GM18520 (cell line): ENCODE data around the gene SLC25A45.

Experiments used
- ATAC-seq: cut with Tn5 transposase; IDR thresholded peaks from one replicate; pipeline ENCODE4 v1.9.1; 2021; ENCODE audit not compliant: unreplicated experiment

The SLC25A45 gene

DNA sequence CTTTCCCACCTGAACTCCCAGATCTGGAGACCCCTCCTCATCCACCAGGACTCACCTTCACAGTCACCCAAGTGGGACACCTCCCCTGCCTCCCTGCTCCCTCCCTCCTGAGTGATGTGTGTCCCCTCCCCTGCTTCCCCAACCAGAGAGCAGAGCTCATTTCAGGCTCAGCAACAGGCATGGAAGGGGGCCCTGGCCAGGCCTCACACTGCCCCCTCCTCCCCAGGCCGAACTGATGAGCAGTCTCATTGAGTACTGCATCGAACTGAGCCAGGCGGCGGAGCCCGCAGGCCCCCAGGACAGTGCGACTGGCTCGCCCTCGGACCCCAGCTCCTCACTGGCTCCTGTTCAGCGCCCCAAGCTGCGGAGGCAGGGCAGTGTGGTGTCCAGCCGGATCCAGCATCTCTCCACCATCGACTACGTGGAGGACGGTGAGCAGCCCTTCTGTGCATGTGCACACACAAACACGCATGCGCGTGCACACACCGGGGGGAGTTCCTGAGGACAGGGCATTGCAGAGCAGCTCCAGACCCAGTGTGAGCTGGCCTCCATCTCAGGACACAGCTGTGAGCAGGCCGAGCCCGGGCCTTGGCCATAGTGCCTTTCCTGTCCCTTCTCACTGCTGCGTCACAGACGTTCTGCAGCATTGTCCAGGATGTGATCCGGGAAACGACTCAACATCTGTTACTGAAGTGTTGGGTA lies 22.3 kb upstream of the SLC25A45 start:
- ATAC-seq: no peak

DNA sequence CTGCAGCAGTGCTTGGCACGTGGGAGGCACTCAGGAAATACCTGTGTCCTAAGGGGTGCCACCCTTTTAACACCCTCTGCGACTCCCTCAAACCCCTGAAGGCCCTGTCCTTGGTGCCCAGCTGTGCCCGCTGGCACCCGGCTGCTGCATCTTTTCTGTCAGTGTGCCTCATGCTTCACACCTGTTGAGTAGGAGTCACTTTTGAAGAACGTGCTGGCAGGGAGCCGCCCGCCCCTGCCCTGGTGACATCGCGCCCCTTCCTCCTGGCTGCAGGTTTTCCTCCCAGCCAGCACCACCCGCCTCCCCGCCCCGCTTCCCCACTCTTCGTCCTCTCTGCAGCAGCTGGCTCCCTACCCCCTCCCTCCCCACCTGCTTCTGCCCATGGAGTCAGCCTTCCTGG lies 21.8 kb upstream of the SLC25A45 start:
- ATAC-seq: no peak

DNA sequence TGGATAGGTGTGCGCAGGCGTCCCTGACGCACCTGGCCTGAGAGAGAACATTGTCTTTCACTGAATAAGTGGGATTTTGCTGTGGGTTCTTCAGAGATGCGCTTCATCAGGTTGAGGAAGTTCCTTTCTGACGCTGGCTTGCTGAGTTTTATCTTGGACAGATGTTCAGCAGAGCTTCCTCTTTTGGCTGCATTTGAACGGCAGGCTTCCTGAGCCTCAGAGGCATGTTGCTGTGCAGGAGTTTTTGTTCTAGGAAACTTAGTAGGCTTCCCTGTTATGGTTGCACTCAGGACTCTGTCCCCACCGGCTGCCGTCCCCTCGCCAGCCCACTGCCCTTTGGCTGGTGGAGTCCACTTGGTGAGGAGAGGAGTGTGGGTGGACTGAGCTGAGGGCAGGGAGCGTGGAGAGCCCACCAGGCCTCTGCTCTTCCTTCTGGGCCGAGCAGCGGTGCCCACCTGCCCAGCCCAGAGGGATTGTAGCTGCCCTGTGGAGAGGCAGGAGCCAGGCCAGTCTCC lies 21.2 kb upstream of the SLC25A45 start:
- no peak for ATAC-seq

DNA sequence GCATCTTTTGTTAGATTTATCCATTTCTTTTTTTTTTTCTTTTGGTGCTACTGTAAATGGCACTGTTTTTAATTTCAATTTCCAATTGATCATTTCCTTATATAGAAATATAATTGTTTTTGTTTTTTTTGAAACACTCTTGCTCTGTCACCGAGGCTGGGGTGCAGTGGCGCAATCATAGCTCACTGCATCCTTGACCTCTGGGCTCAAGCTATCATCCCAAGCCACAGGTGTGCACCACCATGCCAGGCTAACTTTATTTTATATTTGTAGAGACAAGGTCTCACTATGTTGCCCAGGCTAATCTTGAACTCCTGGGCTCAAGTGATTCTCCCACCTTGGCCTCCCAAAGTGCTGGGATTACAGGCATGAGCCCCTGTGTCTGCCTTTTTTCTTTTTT lies 20.3 kb upstream of the SLC25A45 start:
- ATAC-seq: no peak

DNA sequence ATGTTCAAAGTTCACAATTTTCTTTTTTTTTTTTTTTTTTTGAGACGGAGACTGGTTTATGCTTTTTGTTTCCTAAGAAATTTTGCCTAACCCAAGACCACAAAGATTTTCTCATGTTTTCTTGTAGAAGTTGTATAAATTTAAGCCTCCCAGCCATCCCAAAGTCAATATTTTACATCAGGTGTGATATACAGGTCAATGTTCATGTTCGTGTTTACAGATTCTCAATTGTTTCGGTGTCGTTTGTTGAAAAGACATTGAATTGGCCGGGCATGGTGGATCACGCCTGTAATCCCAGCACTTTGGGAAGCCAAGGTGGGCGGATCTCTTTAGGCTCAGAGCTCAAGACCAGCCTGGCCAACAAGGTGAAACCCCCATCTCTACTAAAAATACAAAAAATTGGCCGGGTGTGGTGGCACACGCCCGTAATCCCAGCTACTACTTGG lies 19.4 kb upstream of the SLC25A45 start:
- ATAC-seq: no peak

DNA sequence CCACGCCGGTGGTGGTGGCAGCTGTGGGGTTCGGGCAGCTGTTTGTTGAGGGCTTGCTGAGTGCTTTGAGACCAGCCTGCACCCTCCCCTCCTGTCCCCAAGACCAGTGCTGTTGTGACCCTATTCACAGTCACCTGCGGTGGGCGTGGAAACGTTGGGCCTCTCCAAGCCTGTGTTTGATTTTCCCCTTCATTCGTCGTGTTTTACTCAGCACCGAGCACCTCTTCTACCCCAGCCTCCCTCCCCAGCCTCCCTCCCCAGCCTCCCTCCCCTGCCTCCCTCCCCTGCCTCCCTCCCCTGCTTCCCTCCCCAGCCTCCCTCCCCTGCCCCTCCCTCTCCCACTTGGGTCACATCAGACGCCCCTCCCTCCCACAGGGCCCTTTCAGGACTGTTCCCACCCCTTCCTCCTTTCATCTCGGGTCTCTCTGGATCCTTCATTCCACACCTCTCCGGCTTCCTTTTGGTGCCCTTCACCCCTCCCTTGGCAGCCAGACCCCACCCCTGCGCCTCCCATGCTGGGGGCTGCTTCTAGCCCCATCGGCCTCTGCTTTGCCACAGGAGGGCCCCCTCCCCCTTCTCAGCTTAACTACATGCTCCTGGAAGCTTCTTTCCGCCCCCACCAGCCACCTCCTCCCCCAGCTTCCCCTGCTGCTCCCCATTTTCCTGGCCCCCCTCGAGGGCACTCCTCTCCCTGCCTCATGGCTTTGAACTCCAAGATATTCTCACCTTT lies 18.8 kb upstream of the SLC25A45 start:
- ATAC-seq: no peak

DNA sequence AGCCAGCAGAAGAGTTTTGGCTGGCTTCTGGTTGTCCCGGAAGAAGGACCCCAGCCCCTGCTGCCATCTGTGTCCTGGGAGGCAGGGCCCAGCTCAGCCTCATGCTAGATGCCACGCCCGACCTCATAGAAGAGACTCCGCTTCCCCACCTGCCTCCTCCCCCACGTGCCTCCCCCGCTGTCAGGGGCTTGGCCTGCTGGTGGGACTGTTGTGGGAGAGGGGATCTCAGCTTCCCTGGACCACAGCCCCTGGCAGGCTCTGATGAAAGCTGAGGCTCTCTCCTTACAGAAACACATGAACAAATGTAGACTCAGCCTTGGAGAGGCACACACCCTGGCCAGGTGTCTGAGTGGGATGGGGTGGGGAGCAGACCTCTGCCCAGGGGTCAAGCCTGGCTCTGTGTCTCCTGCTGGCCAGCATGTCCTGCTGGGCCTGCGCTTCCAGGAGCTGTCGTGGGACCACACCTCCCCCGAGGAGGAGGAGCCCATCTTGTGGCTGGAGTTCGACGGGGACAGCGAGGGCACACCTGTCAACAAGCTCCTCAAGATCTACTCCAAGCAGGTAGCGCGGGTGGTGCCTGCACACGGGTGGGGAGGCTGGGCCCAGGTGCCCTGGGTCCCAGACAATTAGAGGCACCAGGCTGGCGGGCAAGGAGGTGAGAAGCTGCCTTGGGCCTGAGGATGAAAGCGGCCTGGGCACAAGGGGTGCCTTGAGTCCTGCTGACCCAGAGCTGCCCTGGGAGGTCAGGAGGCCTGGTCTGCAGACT lies 18.0 kb upstream of the SLC25A45 start:
- no peak for ATAC-seq

DNA sequence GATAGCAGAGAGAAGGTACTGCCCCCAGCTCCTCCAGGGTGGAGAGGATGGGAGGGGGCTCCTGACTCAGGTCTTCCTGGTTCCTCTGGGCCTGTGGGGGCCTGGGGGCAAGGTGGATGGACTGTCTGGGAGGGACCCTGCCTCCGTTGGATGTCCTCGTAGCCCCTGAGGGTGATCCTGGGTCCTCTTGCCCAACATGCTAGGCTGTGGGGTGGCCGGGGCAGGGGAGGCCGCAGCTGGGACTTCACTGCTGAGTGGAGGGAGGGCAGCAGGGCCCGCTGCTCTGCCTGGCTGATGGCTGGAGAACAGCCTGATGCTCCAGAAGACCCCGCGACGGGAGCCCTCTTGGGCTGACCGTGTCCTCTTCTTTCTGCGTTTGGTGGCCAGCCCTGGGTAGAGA lies 17.4 kb upstream of the SLC25A45 start:
- ATAC-seq: no peak

DNA sequence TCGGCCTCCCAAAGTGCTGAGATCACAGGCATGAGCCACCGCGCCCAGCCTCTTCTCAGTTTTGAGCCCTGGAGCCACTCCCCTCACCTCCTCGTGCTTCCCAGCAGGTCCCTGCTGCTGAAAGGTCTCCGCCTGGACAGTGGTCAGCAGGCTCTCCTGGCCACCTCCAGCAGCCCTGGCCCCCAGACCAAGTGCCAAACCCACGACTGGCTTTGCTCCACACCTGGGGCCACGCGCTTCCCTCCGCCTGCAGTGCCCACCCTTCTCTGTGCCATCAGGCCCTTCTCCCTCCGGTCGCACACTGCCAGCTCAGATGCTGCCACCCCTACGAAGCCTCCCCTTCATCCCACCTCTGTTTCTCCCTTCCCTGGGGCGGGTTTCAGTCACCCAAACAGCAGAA lies 16.8 kb upstream of the SLC25A45 start:
- no peak for ATAC-seq

DNA sequence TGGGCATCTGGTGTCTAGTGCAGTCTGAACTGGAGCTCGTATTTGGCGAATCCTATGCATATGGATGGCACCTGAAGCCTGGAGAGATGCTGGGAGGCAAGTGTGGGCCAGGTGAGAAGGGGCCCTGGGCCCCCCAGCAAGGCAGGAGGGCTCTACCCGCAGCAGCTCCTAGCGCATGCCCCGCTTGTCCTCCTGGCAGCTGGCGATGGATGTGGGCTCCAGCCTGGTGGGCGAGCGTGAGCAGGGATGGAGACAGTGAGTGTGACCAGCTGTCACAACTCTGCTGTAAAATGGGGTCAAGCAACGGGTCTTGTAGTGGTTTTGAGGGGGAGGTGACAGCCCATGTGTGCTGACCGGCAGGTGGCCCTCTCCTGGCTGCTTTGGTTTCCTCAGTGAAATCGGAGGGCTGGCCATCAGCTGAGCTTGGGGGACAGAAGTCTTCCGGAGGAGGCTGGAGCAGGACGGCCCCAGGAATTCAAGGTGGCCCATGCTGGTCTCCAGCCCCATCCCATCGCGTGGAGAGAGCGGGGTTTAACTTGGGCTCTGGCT lies 16.0 kb upstream of the SLC25A45 start:
- no peak for ATAC-seq

DNA sequence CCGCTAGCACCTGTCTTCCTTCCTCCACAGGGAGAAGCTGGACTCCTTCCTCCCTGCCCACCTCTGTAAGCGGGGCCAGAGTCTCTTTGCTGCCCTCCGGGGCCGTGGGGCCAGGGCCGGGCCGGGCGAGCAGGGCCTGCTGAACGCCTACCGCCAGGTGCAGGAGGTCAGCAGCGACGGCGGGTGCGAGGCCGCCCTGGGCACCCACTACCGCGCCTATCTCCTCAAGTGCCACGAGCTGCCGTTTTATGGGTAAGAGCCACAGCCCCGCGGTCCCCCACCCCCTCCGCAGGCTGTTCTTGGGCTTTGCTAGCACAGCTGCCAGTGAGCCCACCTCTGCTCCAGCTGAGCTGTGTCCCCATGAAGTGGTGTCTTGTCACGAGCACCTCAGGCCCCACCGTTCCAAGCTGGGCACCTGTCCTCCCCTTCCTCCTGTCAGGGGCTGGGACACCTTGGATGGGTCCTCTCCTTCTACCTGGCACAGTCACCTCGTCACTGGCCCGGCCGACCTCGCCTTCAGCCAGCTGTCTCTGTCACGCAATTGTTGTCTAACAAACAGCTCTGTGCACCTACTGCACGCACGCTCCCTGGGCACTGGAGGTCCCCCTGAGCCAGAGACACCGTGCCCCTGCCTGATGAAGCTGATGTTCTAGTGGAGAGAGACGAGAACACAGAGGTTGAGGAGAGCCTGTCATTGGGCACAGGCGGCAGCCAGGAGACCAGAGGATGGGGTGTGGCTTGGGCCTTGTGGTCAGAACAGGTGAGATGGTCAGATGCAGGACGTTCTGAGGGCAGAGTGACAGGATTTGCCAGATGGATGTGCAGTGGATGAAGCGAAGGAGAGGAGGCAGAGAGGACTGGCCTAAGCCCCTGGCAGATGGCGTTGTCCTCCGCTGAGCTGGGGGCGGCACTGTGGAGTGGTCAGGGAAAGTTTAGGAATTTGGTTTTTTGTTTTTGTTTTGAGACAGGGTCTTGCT lies 14.6 kb upstream of the SLC25A45 start:
- no peak for ATAC-seq

DNA sequence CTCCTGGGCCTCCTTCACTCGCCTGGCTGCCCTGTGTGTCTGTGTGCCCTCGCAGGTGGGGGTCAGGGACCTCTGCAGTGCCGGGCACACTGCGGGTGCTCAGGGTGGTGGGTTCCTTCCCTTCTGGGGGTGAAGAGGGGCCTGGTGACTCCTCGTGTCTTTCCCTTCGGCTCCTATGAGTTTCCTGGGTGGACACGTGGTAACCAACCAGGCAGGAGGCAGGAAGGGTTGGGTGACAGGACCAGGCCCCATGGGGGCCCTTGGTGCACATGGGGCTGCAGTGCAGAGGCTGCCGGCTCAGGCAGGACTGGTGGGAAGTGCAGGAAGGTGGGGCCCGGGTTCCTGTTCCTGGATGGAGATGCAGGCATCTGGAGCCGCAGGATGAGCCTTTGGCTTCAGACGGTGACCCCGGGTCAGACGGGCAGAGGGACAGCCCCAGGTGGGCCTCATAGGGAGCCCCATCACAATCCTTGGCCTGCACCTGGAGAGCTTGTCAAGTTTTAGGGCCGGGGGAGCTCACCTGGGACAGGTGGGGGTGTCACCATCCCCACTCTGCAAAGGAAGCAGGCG lies 13.6 kb upstream of the SLC25A45 start:
- no peak for ATAC-seq

DNA sequence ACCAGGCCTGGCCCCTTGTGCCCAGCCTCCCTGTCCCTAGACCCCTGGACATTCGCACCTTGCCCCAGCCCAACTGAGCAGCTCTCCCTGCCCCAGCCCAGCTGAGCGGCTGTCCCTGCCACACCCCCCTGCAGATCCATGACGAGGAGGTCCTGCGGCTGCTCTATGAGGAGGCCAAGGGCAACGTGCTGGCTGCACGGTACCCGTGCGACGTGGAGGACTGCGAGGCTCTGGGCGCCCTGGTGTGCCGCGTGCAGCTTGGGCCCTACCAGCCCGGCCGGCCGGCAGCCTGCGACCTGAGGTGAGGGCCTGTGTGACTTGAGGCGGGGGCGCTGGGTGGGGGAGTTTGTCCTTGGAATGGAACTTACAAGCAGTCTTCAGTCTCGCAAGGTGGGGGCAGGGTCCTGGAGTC lies 11.7 kb upstream of the SLC25A45 start:
- no peak for ATAC-seq

DNA sequence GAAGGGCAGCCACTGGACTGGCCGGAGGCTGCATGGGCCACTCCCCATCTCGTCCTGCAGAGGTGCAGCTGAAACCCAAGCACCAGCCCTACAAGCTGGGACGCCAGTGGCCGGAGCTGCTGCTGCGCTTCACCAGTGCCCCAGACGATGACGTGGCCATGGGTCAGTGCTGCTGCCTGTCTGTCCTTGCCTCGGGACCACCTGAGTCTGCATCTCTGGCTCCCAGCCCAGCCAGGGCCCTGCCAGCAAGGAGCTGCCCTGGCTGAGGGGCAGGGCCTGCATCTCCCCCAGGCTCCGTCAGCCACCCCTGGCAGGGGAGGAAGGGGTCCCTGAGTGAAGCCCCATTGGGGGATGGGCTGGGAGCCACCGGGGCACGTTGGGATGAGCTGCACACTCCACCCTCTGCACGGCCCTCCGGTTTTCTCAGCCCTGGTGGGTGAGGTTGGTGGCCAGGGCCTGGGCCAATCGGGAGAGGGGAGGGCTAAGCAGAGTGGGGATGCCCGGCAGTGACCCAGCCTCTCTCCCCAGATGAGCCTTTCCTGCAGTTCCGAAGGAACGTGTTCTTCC lies 11.2 kb upstream of the SLC25A45 start:
- ATAC-seq: no peak

DNA sequence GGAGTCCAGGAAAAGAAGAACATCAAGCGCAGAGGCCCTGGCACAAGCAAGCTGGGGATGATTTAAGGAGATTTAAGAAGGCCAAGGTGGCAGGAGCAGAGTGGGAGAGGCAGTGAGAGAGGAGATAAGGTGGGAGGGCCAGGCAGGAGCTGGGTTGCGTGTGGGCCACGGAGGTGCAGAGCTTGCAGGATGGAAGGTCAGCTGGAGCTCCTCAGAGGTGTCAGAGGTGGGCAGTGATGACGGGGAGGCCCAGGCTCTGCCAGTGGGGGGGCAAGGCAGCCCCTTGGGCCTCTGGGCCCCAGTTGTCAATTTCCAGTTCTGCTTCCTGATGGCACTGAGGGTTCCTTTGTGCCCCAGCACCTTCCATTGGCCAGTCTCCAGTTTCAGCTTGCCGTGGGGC lies 10.5 kb upstream of the SLC25A45 start:
- ATAC-seq: no peak

DNA sequence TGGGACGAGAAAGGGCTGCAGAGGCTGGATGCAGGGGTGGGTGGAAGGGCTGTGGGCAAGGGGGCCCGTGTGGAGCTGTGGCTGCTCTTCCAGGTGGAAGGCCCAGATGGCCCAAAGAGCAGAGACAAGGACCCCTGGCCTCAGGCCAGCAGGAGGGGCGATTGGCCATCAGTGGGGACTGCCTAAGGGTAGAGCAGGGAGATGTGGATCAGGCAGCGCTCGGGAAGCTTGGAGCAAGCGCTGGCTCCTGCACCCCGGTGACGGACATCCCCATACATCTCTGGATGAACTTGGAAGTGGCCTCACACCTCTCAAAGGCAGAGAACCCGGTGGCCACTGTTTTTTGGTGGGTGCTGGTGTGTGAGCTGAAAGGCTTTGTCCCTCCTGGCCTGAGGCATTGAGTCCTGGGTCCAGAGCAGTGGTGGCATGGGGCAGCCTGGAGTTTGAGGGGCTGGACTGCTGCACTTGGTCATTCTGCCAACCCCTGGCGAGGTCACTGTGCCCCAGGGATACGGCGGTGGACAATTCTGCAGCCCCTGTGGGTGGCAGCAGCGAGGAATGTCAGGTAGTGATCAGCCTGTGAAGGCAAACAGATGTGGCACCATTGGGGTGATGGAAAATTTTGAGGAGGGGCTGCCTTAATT lies 9.9 kb upstream of the SLC25A45 start:
- no peak for ATAC-seq

DNA sequence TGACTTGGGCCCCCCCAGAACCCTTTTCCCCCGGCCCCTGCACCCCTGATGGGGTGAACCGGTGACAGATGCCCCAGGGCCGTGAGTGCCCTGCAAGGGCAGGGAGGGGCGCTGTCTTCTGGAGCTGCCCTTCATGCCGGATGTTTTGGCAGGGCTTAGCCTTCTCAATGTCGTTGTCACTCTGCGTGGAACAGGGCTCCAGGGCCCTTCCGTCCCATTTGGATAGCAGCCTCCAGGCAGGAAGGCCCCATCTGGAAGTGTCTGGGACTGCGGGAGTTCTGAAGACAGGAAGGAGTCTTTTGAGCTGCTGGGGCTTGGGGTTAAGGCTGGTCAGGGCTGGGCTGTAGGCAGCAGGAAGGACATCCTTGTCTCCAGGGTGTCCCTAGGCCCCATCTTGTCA lies 8.6 kb upstream of the SLC25A45 start:
- no peak for ATAC-seq

DNA sequence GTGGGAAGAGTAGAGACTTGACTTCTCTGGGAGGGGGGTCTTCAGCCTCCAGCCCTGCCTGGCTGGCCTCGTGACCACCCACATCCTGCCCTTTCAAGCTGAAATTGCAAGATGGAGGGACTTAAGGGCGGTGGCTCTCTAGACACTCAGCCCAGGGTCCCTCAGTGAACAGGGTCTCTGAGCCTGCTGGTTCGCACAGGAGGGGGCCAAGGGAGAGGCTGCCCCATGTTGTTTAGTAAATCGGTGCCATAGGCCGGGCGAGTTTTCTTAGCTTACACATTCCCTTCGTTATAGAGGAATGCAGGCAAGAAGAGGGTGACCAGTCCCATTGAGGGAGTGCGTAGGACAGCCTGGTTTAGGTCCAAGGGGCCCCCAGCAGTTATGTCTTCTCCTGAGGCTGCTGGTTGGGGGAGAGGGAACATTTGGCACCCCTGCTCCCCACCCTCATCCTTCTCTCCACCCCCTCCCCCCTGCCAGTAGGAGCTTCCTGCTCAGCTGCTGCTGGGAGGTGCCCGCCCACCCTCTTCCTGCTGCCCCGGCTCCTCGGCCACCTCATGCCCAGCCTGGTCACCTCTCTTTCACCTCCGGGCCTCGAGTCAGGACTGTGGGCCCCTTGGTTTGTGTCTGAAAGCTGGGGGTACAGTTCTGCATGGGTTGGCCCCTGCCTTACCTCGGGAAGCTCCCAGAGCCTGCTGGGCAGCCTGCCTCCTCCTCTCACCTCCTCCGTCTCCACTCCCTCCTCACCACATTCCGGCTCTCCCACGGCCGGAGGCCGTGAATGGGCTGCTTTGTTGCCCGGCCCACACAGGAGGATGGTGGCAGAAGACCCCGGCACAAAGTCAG lies 7.9 kb upstream of the SLC25A45 start:
- no peak for ATAC-seq
